GM12873 (cell line): ENCODE measurements around the gene EIF5A.
A peak's percentile ranks its signal among the peaks of the same experiment; 100 is the strongest.

ENCODE experiments used
- TF ChIP-seq, protein P1 (sequence below): IDR thresholded peaks from 2 replicates; pipeline ENCODE4 v1.5.1; 2012; ENCODE audit warnings: low read depth, mild to moderate bottlenecking, moderate library complexity, low read length, control low read depth; ENCODE audit not compliant: insufficient read depth; ENCODE audit errors: missing control alignments

EIF5A gene

DNA sequence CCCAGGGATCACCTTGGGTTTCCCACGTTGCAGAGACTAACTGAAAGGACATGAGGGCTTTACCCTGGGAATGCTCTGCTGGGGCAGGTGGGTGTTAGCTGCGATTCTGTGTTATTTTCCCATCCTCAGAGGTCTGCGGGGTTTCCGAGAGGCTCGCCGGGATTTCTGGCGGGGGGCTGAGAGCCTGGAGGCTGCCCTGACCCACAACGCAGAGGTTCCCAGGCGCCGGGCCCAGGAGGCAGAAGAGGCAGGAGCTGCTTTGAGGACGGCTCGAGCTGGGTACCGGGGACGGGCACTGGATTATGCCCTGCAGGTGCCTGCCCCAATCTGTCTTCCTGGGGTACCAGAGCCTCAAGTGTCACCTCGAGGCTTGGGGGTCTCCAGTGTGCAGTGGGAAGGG, 35.8 kb downstream of the EIF5A start:
- TF ChIP-seq, protein P1, sequence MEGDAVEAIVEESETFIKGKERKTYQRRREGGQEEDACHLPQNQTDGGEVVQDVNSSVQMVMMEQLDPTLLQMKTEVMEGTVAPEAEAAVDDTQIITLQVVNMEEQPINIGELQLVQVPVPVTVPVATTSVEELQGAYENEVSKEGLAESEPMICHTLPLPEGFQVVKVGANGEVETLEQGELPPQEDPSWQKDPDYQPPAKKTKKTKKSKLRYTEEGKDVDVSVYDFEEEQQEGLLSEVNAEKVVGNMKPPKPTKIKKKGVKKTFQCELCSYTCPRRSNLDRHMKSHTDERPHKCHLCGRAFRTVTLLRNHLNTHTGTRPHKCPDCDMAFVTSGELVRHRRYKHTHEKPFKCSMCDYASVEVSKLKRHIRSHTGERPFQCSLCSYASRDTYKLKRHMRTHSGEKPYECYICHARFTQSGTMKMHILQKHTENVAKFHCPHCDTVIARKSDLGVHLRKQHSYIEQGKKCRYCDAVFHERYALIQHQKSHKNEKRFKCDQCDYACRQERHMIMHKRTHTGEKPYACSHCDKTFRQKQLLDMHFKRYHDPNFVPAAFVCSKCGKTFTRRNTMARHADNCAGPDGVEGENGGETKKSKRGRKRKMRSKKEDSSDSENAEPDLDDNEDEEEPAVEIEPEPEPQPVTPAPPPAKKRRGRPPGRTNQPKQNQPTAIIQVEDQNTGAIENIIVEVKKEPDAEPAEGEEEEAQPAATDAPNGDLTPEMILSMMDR = no peak

DNA sequence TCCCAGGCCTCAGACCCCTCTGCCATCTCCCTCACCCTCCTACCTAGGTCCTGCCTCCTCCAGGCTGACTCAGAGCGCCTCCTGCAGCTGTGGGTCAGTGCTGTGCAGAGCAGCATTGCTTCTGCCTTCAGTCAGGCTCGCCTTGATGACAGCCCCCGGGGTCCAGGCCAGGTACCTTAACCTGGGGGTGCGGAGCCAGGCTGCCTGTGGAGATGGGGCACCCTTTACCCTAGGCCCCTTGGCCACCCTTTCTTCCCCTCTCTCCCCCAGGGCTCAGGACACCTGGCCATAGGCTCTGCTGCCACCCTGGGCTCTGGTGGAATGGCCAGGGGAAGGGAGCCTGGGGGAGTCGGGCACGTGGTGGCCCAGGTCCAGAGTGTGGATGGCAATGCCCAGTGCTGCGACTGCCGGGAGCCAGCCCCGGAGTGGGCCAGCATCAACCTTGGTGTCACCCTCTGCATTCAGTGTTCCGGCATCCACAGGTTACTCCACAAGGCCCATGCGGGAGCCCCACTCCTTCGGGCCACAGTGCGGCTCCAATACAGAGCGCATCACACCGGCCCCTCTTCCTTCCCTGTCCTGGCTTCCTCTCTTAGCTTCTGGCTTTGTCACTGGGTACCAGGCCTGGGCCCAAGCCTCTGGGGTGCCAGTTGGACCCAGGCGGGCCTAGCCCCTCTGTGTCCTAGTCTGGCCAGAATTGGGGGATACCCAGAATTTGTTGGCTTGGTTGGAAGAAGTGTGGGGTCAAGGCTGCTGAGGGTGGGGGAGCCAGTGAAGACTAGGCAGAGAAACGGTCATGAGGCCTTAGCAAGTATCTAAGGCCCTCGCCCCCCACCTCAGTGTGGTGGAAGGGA, 39.6 kb downstream of the EIF5A start:
- TF ChIP-seq, protein P1 = no peak

DNA sequence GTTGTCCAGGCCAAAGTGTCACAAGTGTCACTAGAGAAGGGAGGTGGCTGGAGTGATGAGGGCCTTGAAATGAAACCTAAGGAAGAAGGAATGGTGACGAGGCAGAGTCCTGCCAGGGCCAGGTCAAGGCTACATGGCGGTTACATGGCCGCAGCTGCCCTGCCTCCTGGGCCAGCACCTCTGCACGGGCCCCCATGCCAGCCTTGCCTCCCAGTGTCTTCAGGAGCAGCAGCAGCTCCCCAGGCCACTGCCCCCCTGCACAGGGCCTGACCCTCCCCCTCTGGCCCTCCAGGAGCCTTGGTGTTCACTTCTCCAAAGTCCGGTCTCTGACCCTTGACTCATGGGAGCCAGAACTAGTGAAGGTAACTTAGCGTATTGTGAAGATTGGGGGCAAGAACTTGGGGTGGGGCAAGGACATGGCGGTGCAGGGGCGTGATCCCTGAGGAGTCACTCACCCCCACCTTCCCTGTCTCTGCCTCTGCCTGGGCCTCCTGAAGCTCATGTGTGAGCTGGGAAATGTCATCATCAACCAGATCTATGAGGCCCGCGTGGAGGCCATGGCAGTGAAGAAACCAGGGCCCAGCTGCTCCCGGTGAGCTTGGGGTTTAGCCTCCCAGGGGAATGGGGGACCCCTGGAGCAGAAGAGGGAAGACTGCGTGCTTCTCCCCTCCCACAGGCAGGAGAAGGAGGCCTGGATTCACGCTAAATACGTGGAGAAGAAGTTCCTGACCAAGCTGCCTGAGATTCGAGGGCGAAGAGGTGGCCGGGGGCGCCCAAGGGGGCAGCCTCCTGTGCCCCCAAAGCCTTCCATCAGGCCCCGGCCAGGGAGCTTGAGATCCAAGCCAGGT, 40.4 kb downstream of the EIF5A start:
- TF ChIP-seq, protein P1 = no peak

DNA sequence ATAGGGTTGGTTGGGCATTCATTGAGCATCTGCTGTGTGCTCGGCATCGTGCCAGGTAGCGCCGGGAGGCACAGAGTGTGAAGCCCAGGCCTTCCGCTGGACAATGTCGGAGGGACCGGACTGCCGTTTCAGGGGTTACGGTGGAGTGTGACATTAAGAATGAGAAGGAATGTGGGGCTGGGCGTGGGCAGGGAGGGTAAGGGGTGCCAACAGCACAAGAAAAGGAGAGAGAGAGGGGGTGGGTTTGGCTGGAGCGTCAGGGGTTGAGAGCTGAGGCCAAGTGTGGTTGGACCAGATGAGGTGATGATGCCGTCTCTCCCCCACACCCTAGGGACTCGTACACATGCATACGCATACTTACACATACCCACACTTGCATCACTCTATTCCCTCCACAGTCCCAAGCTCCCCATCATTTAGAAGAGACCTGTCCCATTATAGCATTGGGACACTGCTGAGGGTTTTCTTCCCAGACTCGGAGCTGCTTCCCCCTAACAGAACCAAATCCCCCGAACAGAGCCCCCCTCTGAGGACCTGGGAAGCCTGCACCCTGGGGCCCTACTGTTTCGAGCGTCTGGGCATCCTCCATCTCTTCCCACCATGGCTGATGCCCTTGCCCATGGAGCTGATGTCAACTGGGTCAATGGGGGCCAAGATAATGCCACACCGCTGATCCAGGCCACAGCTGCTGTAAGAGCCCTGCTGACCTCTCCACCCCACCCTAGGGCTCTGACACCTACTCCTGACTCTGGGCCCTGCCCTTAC, 41.2 kb downstream of the EIF5A start:
- TF ChIP-seq, protein P1 = no peak

DNA sequence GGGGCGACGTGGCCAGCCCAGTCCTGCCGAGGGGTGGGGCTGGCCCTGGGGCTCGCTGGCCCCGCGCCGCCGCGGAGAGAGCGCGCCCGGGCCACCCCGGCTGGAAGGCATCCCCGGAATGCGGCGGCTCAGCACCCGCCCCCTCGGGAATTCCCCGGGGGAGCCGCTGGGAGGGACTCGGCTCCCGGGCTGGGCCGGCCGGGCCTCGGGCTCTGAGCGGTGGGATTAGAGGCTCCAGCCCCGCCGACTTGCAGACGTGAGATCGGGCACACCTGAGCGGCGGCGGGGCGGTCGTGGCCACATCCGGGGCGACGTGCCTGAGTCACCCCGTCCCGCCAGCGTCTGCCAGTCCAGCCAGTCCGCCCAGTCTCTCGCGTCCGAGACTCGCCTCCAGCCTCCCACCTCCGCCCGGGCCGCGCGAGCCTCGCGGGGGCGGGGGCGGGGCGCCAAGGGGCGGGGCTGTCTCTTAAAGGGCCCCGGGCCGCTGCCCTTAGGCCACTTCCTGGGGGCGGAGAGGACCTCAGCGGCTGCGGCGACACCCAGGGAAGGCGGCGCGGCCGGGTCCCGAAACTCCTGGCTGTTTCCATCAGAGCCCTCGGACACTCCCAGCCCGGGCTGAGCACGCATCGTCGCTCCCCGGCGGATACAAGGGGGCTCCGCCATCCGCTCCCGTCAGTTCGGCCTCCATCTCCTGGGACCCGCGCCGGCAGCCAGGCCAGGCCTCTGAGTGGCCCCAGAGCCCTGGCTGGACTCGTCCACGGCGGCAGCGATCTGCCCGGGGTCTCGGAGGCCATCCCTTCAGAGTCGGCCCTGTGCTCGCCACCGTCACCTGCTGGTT, 44.5 kb downstream of the EIF5A start, which contains the start of gene KCTD11:
Gene KCTD11 (plus strand): TSS at position 498 of the 838 bp plus-strand sequence.
- TF ChIP-seq, protein P1 = no peak

DNA sequence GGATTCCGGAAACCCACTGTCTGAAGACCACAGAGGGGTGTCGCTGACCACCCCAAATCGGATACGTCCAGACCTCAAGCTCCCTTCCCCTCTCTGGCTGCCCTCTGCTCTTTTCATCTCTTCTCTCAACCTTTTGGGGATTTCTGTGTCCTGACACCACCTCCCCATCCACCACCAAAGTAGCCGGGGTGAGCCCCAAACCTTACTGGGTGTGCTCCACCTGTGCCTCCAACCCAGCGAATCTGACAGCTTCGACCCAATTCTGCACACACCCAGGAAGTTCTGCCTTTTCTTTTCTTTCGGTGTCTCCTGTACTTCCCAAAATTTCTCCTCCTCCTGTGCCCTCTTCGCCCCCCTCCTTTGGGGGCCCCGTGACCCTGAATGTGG, 45.1 kb downstream of the EIF5A start:
- TF ChIP-seq, protein P1 = peak; percentile 60
